BJ (cell line): ENCODE results near the gene SNAI3. TPM values are rescaled to one million over a fixed set of nuclear protein-coding genes. Genes with fewer than 3 reads are reported as not detected.

Experiments used
- CTCF ChIA-PET: fragments of 350-600 bp; formaldehyde crosslinking; extraction: SDS; loops from one replicate; lab custom pipeline; 2021; ENCODE audit warnings: antibody characterized with exemption, inconsistent platforms; lab: Yijun Ruan, JAX
- POLR2A ChIA-PET: fragments of 300-600 bp; sonication (Branson Sonifier 250); formaldehyde crosslinking; extraction: SDS; loops from one replicate; lab custom pipeline; 2021; ENCODE audit warnings: antibody characterized with exemption; lab: Charles Lee
- DNase-seq: peaks from one replicate; pipeline ENCODE4 v3.0.0-alpha.2; 2011; ENCODE audit warnings: low read depth
- H3K27me3 ChIP-seq: 2 replicates; pipeline ENCODE4 v1.6.0; 2011; ENCODE audit warnings: low read length; ENCODE audit not compliant: control insufficient read depth, insufficient read depth
- H3K36me3 ChIP-seq: 2 replicates; pipeline ENCODE4 v1.5.1; 2011; ENCODE audit warnings: low read length; ENCODE audit not compliant: control insufficient read depth, insufficient read depth
- H3K4me3 ChIP-seq: 2 replicates; pipeline ENCODE4 v1.5.1; 2011; ENCODE audit warnings: low read depth, mild to moderate bottlenecking, control low read depth, low read length
- CTCF ChIP-seq: IDR thresholded peaks from 2 replicates; pipeline ENCODE4 v1.5.1; 2011; ENCODE audit warnings: low read depth, mild to moderate bottlenecking, control low read depth, inconsistent platforms, low read length, moderate library complexity; ENCODE audit not compliant: insufficient read depth
- polyA plus RNA-seq: library from polyadenylated mRNA; depleted of rRNA; stranded (reverse); fragments of >200 nt; gene quantifications from 2 replicates; pipeline ENCODE4 v1.2.3, GENCODE V29; 2011

The SNAI3 gene
- polyA plus RNA-seq, 1 experiment = not detected

GRCh38 chr16:88720396-88720970, 34.2 kb upstream of the SNAI3 start:
- DNase-seq = no peak
- Histone ChIP-seq H3K27me3 (no peaks in the 10 kb centered on the region), H3K36me3 (peaks cover 72% of the 10 kb centered on the region), H3K4me3 (no peak overlapping the region)
- ChIA-PET POLR2A (no interaction called here), CTCF (interaction anchor here (1.3 to 3.6 kb wide), 2 partner anchors 17 to 22 kb away, joined by 4 to 14 read pairs; no protein-coding TSS in a partner anchor)
- no peak for TF ChIP-seq CTCF

GRCh38 chr16:88719933-88720296, 33.6 kb upstream of the SNAI3 start:
- CTCF ChIA-PET = interaction anchor here (1.3 to 3.6 kb wide), 2 partner anchors 17 to 23 kb away, joined by 4 to 14 read pairs; no protein-coding TSS in a partner anchor
- no peak for DNase-seq

GRCh38 chr16:88719267-88719932, 33.1 kb upstream of the SNAI3 start:
- no peak for TF ChIP-seq CTCF
- CTCF ChIA-PET = interaction anchor here (1.0 to 3.6 kb wide), 2 partner anchors 12 to 18 kb away, joined by 4 to 14 read pairs; no protein-coding TSS in a partner anchor
- Histone ChIP-seq H3K27me3 (no peaks in the 10 kb centered on the region), H3K4me3 (no peak overlapping the region), H3K36me3 (peaks cover 71% of the 10 kb centered on the region)
- DNase-seq = no peak
- POLR2A ChIA-PET = no interaction called here

More at GRCh38 chr16:88719933-88720296, 33.6 kb upstream of the SNAI3 start:
- Histone ChIP-seq H3K27me3 (no peaks in the 10 kb centered on the region), H3K36me3 (peaks cover 72% of the 10 kb centered on the region), H3K4me3 (no peak overlapping the region)
- no peak for TF ChIP-seq CTCF
- POLR2A ChIA-PET = no interaction called here

GRCh38 chr16:88718178-88718577, 31.9 kb upstream of the SNAI3 start:
- ChIA-PET CTCF (interaction anchor here (1.0 to 3.6 kb wide), 2 partner anchors 11 to 19 kb away, joined by 4 to 14 read pairs; no protein-coding TSS in a partner anchor), POLR2A (no interaction called here)
- H3K36me3 ChIP-seq = peaks cover 71% of the 10 kb centered on the region
- no peaks in the 10 kb centered on the region for H3K27me3 ChIP-seq
- no peak overlapping the region for H3K4me3 ChIP-seq
- no peak for TF ChIP-seq CTCF
- DNase-seq = no peak

GRCh38 chr16:88716601-88717001, 30.3 kb upstream of the SNAI3 start:
- no peak for DNase-seq
- TF ChIP-seq CTCF = no peak
- POLR2A ChIA-PET = no interaction called here
- Histone ChIP-seq H3K36me3 (peaks cover 60% of the 10 kb centered on the region), H3K4me3 (no peak overlapping the region), H3K27me3 (no peaks in the 10 kb centered on the region)
- CTCF ChIA-PET = no interaction called here
